ENCODE measurements around the gene FARS2.

Gene FARS2

GRCh38 chr6:5316951-5317350 is 55.6 kb downstream of the FARS2 start:
- H3K4me3 ChIP-seq (ENCODE audit: low read depth, low read length), result no peak overlapping the region
- TF ChIP-seq CTCF (IDR thresholded peaks at IDR 0.05; ENCODE audit: low read depth, low read length), result no peak

- no peak overlapping the region for H3K4me3 ChIP-seq (ENCODE audit: low read depth, low read length)
- no peak for TF ChIP-seq CTCF (IDR thresholded peaks at IDR 0.05; ENCODE audit: low read depth, low read length)
Observed at GRCh38 chr6:5318617-5319272, 57.4 kb downstream of the FARS2 start.

GRCh38 chr6:5323979-5324378 is 62.7 kb downstream of the FARS2 start:
- H3K4me3 ChIP-seq (ENCODE audit: low read depth, low read length), result no peak overlapping the region
- TF ChIP-seq CTCF (IDR thresholded peaks at IDR 0.05; ENCODE audit: low read depth, low read length), result no peak

GRCh38 chr6:5325173-5325572 is 63.9 kb downstream of the FARS2 start:
- no peak for TF ChIP-seq CTCF (IDR thresholded peaks at IDR 0.05; ENCODE audit: low read depth, low read length)
- H3K4me3 ChIP-seq (ENCODE audit: low read depth, low read length), result no peak overlapping the region

GRCh38 chr6:5326022-5326641 is 64.8 kb downstream of the FARS2 start:
- TF ChIP-seq CTCF (IDR thresholded peaks at IDR 0.05; ENCODE audit: low read depth, low read length), result no peak
- H3K4me3 ChIP-seq (ENCODE audit: low read depth, low read length), result no peak overlapping the region

GRCh38 chr6:5328800-5329199 is 67.5 kb downstream of the FARS2 start:
- no peak overlapping the region for H3K4me3 ChIP-seq (ENCODE audit: low read depth, low read length)
- TF ChIP-seq CTCF (IDR thresholded peaks at IDR 0.05; ENCODE audit: low read depth, low read length), result no peak

GRCh38 chr6:5331845-5332442 is 70.6 kb downstream of the FARS2 start:
- H3K4me3 ChIP-seq (ENCODE audit: low read depth, low read length), result no peak overlapping the region
- TF ChIP-seq CTCF (IDR thresholded peaks at IDR 0.05; ENCODE audit: low read depth, low read length), result no peak

Measured in WI38 (cell line).